Neural cell (in vitro differentiated cells): Measurements from ENCODE around the gene RSKR. TPM values are rescaled to one million over a fixed set of nuclear protein-coding genes. Genes with fewer than 3 reads are reported as not detected.

Experiments used
- H2AFZ ChIP-seq: fragments of 200-600, 300-800 bp; sonication (generic), shearing (Covaris generic); 2 replicates; pipeline ENCODE4 v1.6.0; 2014; ENCODE audit warnings: low read depth, mild to moderate bottlenecking, antibody characterized with exemption, low read length, moderate library complexity
- H3F3A ChIP-seq: fragments of 200-600 bp; shearing (Covaris generic); 2 replicates; pipeline ENCODE4 v1.6.1; 2016; ENCODE audit warnings: mild to moderate bottlenecking, moderate library complexity, mixed read lengths, antibody characterized with exemption, low read length; ENCODE audit not compliant: insufficient read depth, poor library complexity, severe bottlenecking
- H3K27ac ChIP-seq: fragments of 200-600, 300-800 bp; sonication (generic), shearing (Covaris generic); 2 replicates; pipeline ENCODE4 v1.5.1; 2014; ENCODE audit warnings: mild to moderate bottlenecking, low read length, moderate library complexity
- H3K27me3 ChIP-seq: fragments of 300-800, 200-600 bp; sonication (generic), shearing (Covaris generic); 2 replicates; pipeline ENCODE4 v1.6.0; 2014; ENCODE audit warnings: mild to moderate bottlenecking, low read depth, low read length, moderate library complexity; ENCODE audit not compliant: insufficient read depth
- H3K36me3 ChIP-seq: fragments of 300-800, 200-600 bp; sonication (generic), shearing (Covaris generic); 2 replicates; pipeline ENCODE4 v1.5.1; 2014; ENCODE audit warnings: mild to moderate bottlenecking, antibody characterized with exemption, low read length, moderate library complexity; ENCODE audit not compliant: insufficient read depth
- H3K4me2 ChIP-seq: fragments of 300-800, 200-600 bp; sonication (generic), shearing (Covaris generic); 2 replicates; pipeline ENCODE4 v1.6.0; 2014; ENCODE audit warnings: mild to moderate bottlenecking, low read length
- H3K4me3 ChIP-seq: fragments of 300-800, 200-600 bp; sonication (generic), shearing (Covaris generic); 2 replicates; pipeline ENCODE4 v1.5.1; 2014; ENCODE audit warnings: mild to moderate bottlenecking, low read length, moderate library complexity
- H3K79me2 ChIP-seq: fragments of 200-600 bp; shearing (Covaris generic); replicated peaks from 2 replicates; pipeline ENCODE4 v1.6.0; 2014; ENCODE audit warnings: mild to moderate bottlenecking, low read length, moderate library complexity; ENCODE audit not compliant: insufficient read depth
- H3K9ac ChIP-seq: fragments of 300-800, 200-600 bp; sonication (generic), shearing (Covaris generic); 2 replicates; pipeline ENCODE4 v1.6.1; 2016; ENCODE audit warnings: mild to moderate bottlenecking, low read length, mixed read lengths
- H3K9me2 ChIP-seq: fragments of 200-600 bp; shearing (Covaris generic); 2 replicates; pipeline ENCODE4 v1.6.1; 2016; ENCODE audit warnings: mild to moderate bottlenecking, low read length, mixed read lengths; ENCODE audit not compliant: insufficient read depth
- H3K9me3 ChIP-seq: fragments of 200-600, 300-800 bp; sonication (generic), shearing (Covaris generic); 2 replicates; pipeline ENCODE4 v1.6.1; 2016; ENCODE audit warnings: mild to moderate bottlenecking, mixed run types, low read length, moderate library complexity, mixed read lengths
- H4K20me1 ChIP-seq: fragments of 200-600 bp; shearing (Covaris generic); 2 replicates; pipeline ENCODE4 v1.6.1; 2016; ENCODE audit warnings: mild to moderate bottlenecking, mixed run types; ENCODE audit not compliant: insufficient read depth
- CTCF ChIP-seq: fragments of 450-650 bp; IDR thresholded peaks from 2 replicates; pipeline ENCODE4 v1.5.1; 2014; ENCODE audit warnings: antibody characterized with exemption, mild to moderate bottlenecking, moderate library complexity; ENCODE audit not compliant: poor library complexity, severe bottlenecking
- EP300 ChIP-seq: fragments of 450-650 bp; conservative IDR thresholded peaks from 2 replicates; pipeline ENCODE4 v1.6.1; 2014; ENCODE audit warnings: antibody characterized with exemption, mild to moderate bottlenecking, moderate library complexity; ENCODE audit not compliant: poor library complexity, severe bottlenecking
- EZH2 ChIP-seq: fragments of 200-600, 300-800 bp; shearing (Covaris generic), sonication (generic); IDR thresholded peaks from 2 replicates; pipeline ENCODE4 v1.6.1; 2014; ENCODE audit warnings: antibody characterized with exemption, low read length, borderline replicate concordance, mild to moderate bottlenecking; ENCODE audit not compliant: insufficient read depth, poor library complexity, severe bottlenecking
- MXI1 ChIP-seq: fragments of 450-650 bp; conservative IDR thresholded peaks from 2 replicates; pipeline ENCODE4 v1.6.1; 2014; ENCODE audit warnings: antibody characterized with exemption, mild to moderate bottlenecking; ENCODE audit not compliant: poor library complexity, severe bottlenecking
- POLR2AphosphoS5 ChIP-seq: IDR thresholded peaks from 2 replicates; pipeline ENCODE4 v1.6.1; 2012
- RAD21 ChIP-seq: fragments of 450-650 bp; conservative IDR thresholded peaks from 2 replicates; pipeline ENCODE4 v1.6.1; 2014; ENCODE audit warnings: antibody characterized with exemption, mild to moderate bottlenecking, moderate library complexity
- SMC3 ChIP-seq: fragments of 450-650 bp; conservative IDR thresholded peaks from 2 replicates; pipeline ENCODE4 v1.6.1; 2014; ENCODE audit warnings: antibody characterized with exemption, mild to moderate bottlenecking, moderate library complexity; ENCODE audit not compliant: poor library complexity
- TAF1 ChIP-seq: IDR thresholded peaks from 2 replicates; pipeline ENCODE4 v1.6.1; 2012; ENCODE audit warnings: low read depth
- polyA plus RNA-seq: library from polyadenylated mRNA; depleted of rRNA; stranded (reverse); fragments of >200 nt; gene quantifications from 2 replicates; pipeline ENCODE4 v1.2.3, GENCODE V29; 2014

The RSKR gene
- polyA plus RNA-seq, 1 donor from 2014 or later: 47.5 TPM

- no peak overlapping the region for H3K27ac ChIP-seq
- H4K20me1 ChIP-seq: no peaks in the 10 kb centered on the region
- no peaks in the 10 kb centered on the region for H3K9me3 ChIP-seq
- H3F3A ChIP-seq: no peaks in the 10 kb centered on the region
- no peak overlapping the region for H3K9ac ChIP-seq
- TF ChIP-seq MXI1 (no peak), POLR2AphosphoS5 (no peak), EP300 (no peak), SMC3 (no peak), TAF1 (no peak), CTCF (no peak)
- no peak overlapping the region for H2AFZ ChIP-seq
- no peaks in the 10 kb centered on the region for H3K9me2 ChIP-seq
- no peak overlapping the region for H3K4me2 ChIP-seq
- H3K79me2 ChIP-seq: peaks cover 15% of the 10 kb centered on the region
- no peaks in the 10 kb centered on the region for H3K27me3 ChIP-seq
- no peaks in the 10 kb centered on the region for H3K36me3 ChIP-seq
- no peak overlapping the region for H3K4me3 ChIP-seq
Observed at GRCh38 chr17:28655160-28655559, 41.2 kb upstream of the RSKR start.

GRCh38 chr17:28648698-28649097 lies 34.7 kb upstream of the RSKR start:
- Histone ChIP-seq H3K9ac (no peak overlapping the region), H3K79me2 (peaks cover 13% of the 10 kb centered on the region), H4K20me1 (no peaks in the 10 kb centered on the region), H3K9me3 (no peaks in the 10 kb centered on the region), H2AFZ (no peak overlapping the region), H3K27ac (no peak overlapping the region), H3K27me3 (no peaks in the 10 kb centered on the region), H3F3A (peaks cover 4% of the 10 kb centered on the region), H3K36me3 (no peaks in the 10 kb centered on the region), H3K9me2 (no peaks in the 10 kb centered on the region), H3K4me2 (no peak overlapping the region), H3K4me3 (no peak overlapping the region)
- no peak for TF ChIP-seq RAD21
- TF ChIP-seq SMC3: no peak

- Histone ChIP-seq H3K9ac (no peak overlapping the region), H3K36me3 (no peaks in the 10 kb centered on the region), H3K9me2 (no peaks in the 10 kb centered on the region), H3K27ac (no peak overlapping the region), H4K20me1 (no peaks in the 10 kb centered on the region), H3K9me3 (no peaks in the 10 kb centered on the region), H3K4me2 (no peak overlapping the region), H2AFZ (no peak overlapping the region), H3K27me3 (no peaks in the 10 kb centered on the region), H3K4me3 (no peak overlapping the region), H3F3A (peaks cover 4% of the 10 kb centered on the region), H3K79me2 (peaks cover 21% of the 10 kb centered on the region)
- TF ChIP-seq EP300 (no peak), EZH2 (no peak)
Observed at GRCh38 chr17:28646039-28646754, 32.2 kb upstream of the RSKR start.
